Measurements from ENCODE around the gene NUDT21.

The NUDT21 gene

GRCh38 chr16:56462064-56462796, 11.1 kb upstream of the NUDT21 start:
- no peak for DNase-seq (ENCODE audit: low spot score)

- no peak for DNase-seq (ENCODE audit: low spot score)
These were observed 9.0 kb upstream of the NUDT21 start for GRCh38 chr16:56460101-56460500.

- no peak for DNase-seq (ENCODE audit: low spot score)
These were observed 6.9 kb upstream of the NUDT21 start for GRCh38 chr16:56457927-56458470.

GRCh38 chr16:56451753-56452689, 889 bp upstream of the NUDT21 start:
- DNase-seq (ENCODE audit: low spot score) = no peak

- DNase-seq (ENCODE audit: low spot score) = no peak
These were observed 702 bp downstream of the NUDT21 start for GRCh38 chr16:56450275-56450985.

GRCh38 chr16:56448005-56448404, 3.1 kb downstream of the NUDT21 start:
- no peak for DNase-seq (ENCODE audit: low spot score)

GRCh38 chr16:56447286-56447685, 3.8 kb downstream of the NUDT21 start:
- DNase-seq (ENCODE audit: low spot score) = no peak

GRCh38 chr16:56438038-56438437, 13.1 kb downstream of the NUDT21 start:
- DNase-seq (ENCODE audit: low spot score) = no peak

GRCh38 chr16:56436258-56436657, 14.9 kb downstream of the NUDT21 start:
- DNase-seq (ENCODE audit: low spot score) = no peak

- no peak for DNase-seq (ENCODE audit: low spot score)
These were observed 23.0 kb downstream of the NUDT21 start for GRCh38 chr16:56428091-56428490.

GRCh38 chr16:56426585-56426984, 24.5 kb downstream of the NUDT21 start:
- DNase-seq (ENCODE audit: low spot score) = no peak

- peak; percentile 78 for DNase-seq (ENCODE audit: low spot score)
These were observed 25.7 kb downstream of the NUDT21 start, which contains the start of gene AMFR for GRCh38 chr16:56425439-56425832. Gene AMFR (minus strand): TSS chr16:56425545. CDS start chr16:56425327, 218 bp downstream.

- DNase-seq (ENCODE audit: low spot score) = peak; percentile 71
These were observed 26.2 kb downstream of the NUDT21 start for GRCh38 chr16:56424791-56425438.

GRCh38 chr16:56424404-56424764, 26.7 kb downstream of the NUDT21 start:
- DNase-seq (ENCODE audit: low spot score) = no peak

GRCh38 chr16:56423584-56424403, 27.3 kb downstream of the NUDT21 start:
- DNase-seq (ENCODE audit: low spot score) = no peak

GRCh38 chr16:56422896-56423441, 28.2 kb downstream of the NUDT21 start:
- no peak for DNase-seq (ENCODE audit: low spot score)

GRCh38 chr16:56421976-56422669, 29.0 kb downstream of the NUDT21 start:
- DNase-seq (ENCODE audit: low spot score) = no peak

GRCh38 chr16:56421313-56421712, 29.8 kb downstream of the NUDT21 start:
- DNase-seq (ENCODE audit: low spot score) = no peak

GRCh38 chr16:56420613-56421012, 30.5 kb downstream of the NUDT21 start:
- DNase-seq (ENCODE audit: low spot score) = no peak
